ENCODE results near the gene COA5. TPM values are rescaled to one million over a fixed set of nuclear protein-coding genes. Genes with fewer than 3 reads are reported as not detected.

Gene COA5
- total and polyA plus RNA-seq, 10 donors, result 24.4 to 69.7 (median 40.1) TPM

DNA sequence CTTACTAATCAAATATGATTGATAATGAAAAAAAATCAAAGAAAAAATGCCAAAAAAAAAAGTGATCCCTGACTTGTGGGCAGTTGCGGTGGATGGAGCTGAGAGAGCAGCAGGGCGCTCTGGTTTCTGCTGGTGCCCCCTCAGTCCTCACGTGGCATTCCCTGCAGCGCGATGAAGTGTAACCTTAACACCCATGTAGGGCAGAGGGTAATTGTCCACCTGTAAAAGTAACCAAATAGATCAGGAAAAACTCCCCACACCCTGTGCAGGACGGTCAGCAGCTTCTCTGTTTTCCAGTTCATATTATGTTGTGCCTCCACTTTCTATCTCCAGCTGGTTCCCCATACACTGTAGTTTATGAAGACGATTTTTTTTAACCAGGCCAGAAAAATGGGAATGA, 25.0 kb downstream of the COA5 start:
- H3K9me3 ChIP-seq, result no peaks in the 10 kb centered on the region
- TF ChIP-seq, protein P1, sequence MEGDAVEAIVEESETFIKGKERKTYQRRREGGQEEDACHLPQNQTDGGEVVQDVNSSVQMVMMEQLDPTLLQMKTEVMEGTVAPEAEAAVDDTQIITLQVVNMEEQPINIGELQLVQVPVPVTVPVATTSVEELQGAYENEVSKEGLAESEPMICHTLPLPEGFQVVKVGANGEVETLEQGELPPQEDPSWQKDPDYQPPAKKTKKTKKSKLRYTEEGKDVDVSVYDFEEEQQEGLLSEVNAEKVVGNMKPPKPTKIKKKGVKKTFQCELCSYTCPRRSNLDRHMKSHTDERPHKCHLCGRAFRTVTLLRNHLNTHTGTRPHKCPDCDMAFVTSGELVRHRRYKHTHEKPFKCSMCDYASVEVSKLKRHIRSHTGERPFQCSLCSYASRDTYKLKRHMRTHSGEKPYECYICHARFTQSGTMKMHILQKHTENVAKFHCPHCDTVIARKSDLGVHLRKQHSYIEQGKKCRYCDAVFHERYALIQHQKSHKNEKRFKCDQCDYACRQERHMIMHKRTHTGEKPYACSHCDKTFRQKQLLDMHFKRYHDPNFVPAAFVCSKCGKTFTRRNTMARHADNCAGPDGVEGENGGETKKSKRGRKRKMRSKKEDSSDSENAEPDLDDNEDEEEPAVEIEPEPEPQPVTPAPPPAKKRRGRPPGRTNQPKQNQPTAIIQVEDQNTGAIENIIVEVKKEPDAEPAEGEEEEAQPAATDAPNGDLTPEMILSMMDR (IDR thresholded peaks at IDR 0.05 in 8 of 11, conservative IDR thresholded peaks at IDR 0.05 in 3 of 11), result no peak
- TF ChIP-seq POLR2AphosphoS5 (IDR thresholded peaks at IDR 0.05), result no peak
- TF ChIP-seq POLR2A (IDR thresholded peaks at IDR 0.05), result no peak
- WGBS, 5 donors, result 94 to 97% (median 95%) methylated on average over 7 of the region's 7 CpGs
- H3K27me3 ChIP-seq (replicated peaks in 1 of 7), result no peaks in the 10 kb centered on the region
- H3K4me1 ChIP-seq, result peaks cover 0 to 12% (median 0%) of the 10 kb centered on the region in 6 donors
- no peak for DNase-seq
- no peak overlapping the region for H3K27ac ChIP-seq
- H3K4me3 ChIP-seq, result no peak overlapping the region
- intact Hi-C loops (cut with DNase I; ENCODE audit: low total_unique reads), result no loop called here
- H3K36me3 ChIP-seq, result peaks cover 0 to 100% (median 60%) of the 10 kb centered on the region in 6 donors

DNA sequence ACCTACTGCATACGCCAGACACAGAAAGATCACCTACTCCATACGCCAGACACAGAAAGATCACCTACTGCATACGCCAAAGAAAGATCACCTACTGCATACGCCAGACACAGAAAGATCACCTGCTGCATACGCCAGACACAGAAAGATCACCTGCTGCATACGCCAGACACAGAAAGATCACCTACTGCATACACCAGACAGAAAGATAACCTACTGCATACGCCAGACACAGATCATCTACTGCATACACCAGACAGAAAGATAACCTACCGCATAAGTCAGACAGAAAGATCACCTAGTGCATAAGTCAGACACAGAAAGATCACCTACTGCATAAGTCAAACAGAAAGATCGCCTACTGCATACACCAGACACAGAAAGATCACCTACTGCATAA, 25.8 kb downstream of the COA5 start:
- Histone ChIP-seq H3K4me1 (peaks cover 0 to 12% (median 0%) of the 10 kb centered on the region in 6 donors), H3K9me3 (no peaks in the 10 kb centered on the region), H3K4me3 (no peak overlapping the region), H3K36me3 (peaks cover 0 to 100% (median 66%) of the 10 kb centered on the region in 6 donors), H3K27me3 (replicated peaks in 1 of 7) (no peaks in the 10 kb centered on the region), H3K27ac (no peak overlapping the region)
- no peak for DNase-seq
- intact Hi-C loops (cut with DNase I; ENCODE audit: low total_unique reads), result no loop called here
- 94 to 98% (median 98%) methylated on average over 9 of the region's 9 CpGs for WGBS, 5 donors
- no peak for TF ChIP-seq POLR2A (IDR thresholded peaks at IDR 0.05)
- no peak for TF ChIP-seq POLR2AphosphoS5 (IDR thresholded peaks at IDR 0.05)
- TF ChIP-seq, protein P1 (IDR thresholded peaks at IDR 0.05 in 8 of 11, conservative IDR thresholded peaks at IDR 0.05 in 3 of 11), result no peak

DNA sequence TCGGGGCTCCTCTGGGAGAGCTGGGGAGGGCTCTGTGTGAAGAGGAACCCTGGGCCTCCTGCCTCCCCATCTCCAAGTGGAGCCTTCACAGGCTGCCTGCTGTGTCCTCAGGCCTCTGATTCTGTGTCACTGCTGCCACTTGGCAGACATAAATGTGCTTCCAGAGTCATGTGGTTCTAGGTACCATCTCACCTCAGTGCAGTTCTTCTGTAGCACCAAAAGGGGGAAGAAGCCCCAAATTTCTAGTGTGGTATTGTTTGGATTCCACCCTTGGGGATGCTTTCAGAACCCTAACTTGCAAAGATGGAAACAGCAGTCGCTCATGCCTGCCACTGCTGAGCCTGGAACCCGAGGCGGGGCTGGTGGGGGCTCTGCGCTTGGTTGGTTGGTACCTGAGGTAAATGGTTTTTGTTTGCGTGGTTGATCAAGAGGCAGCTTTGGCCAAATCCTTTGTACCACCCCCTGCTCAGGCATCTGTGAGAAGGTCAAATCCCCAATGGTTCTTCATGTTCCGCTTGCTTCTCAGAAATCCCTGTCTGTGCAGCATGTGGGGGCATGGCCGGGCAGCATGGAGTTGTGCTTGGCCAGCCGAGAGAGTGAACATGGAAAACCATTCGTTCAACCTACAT, 27.5 kb downstream of the COA5 start:
- intact Hi-C loops (cut with DNase I; ENCODE audit: low total_unique reads), result no loop called here
- 82 to 88% (median 82%) methylated on average over 10 of the region's 10 CpGs for WGBS, 5 donors
- H3K27ac ChIP-seq, result peak overlapping the region in 1 of 8 donors; percentile 14
- H3K4me1 ChIP-seq, result peaks cover 0 to 12% (median 0%) of the 10 kb centered on the region in 6 donors
- no peak for DNase-seq
- H3K9me3 ChIP-seq, result no peaks in the 10 kb centered on the region
- no peaks in the 10 kb centered on the region for H3K27me3 ChIP-seq (replicated peaks in 1 of 7)
- no peak for TF ChIP-seq POLR2A (IDR thresholded peaks at IDR 0.05)
- no peak for TF ChIP-seq POLR2AphosphoS5 (IDR thresholded peaks at IDR 0.05)
- TF ChIP-seq, protein P1 (IDR thresholded peaks at IDR 0.05 in 8 of 11, conservative IDR thresholded peaks at IDR 0.05 in 3 of 11), result no peak
- no peak overlapping the region for H3K4me3 ChIP-seq
- H3K36me3 ChIP-seq, result peaks cover 0 to 100% (median 71%) of the 10 kb centered on the region in 6 donors

DNA sequence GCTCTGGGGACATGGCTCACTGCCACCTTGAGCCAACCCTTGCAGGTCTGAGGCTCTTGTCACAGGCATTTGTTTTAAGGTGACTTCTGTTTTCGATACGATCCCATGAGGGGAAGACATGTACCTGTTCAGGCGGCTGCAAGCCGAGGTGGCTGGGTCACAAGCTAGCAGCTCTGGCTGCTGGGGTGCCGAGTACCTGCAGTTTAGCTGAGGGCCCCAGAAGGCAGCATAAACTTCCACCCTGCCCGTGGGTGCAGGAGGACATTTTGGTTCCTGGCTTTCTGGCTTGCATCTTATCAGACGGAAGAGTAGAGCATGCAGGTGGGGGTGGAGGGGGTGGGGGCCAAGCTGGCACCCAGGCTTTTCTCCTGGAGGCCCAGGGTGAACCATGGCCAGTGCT, 28.4 kb downstream of the COA5 start:
- peaks cover 0 to 100% (median 72%) of the 10 kb centered on the region in 6 donors for H3K36me3 ChIP-seq
- WGBS, 5 donors, result 86 to 96% (median 88%) methylated on average over 7 of the region's 7 CpGs

More for the DNA sequence above, 28.4 kb downstream of the COA5 start:
- Histone ChIP-seq H3K9me3 (no peaks in the 10 kb centered on the region), H3K27ac (no peak overlapping the region), H3K4me3 (no peak overlapping the region), H3K27me3 (replicated peaks in 1 of 7) (no peaks in the 10 kb centered on the region), H3K4me1 (peaks cover 0 to 12% (median 0%) of the 10 kb centered on the region in 6 donors)
- DNase-seq, result no peak
- TF ChIP-seq POLR2A (IDR thresholded peaks at IDR 0.05), result no peak
- TF ChIP-seq POLR2AphosphoS5 (IDR thresholded peaks at IDR 0.05), result no peak
- TF ChIP-seq, protein P1 (IDR thresholded peaks at IDR 0.05 in 8 of 11, conservative IDR thresholded peaks at IDR 0.05 in 3 of 11), result no peak
- intact Hi-C loops (cut with DNase I; ENCODE audit: low total_unique reads), result no loop called here
